ENCODE data around the gene PPP1R14D.

GRCh38 chr15:40855706-40856234 lies 27.3 kb upstream of the PPP1R14D start:
- TF ChIP-seq TAF1 (IDR thresholded peaks at IDR 0.05; ENCODE audit: borderline replicate concordance, low read depth, low read length) = no peak
- no peak for TF ChIP-seq POLR2A (IDR thresholded peaks at IDR 0.05; ENCODE audit: low read depth, low read length)

Measured in GM12892 (cell line).